GM12875 (cell line): ENCODE measurements around the gene PLXNA2.
A peak's percentile ranks its signal among the peaks of the same experiment; 100 is the strongest.

Source experiments
- H3K4me3 ChIP-seq: one replicate; pipeline ENCODE4 v1.5.1; 2011; ENCODE audit warnings: low read depth, low read length, control low read depth
- CTCF ChIP-seq: IDR thresholded peaks from 2 replicates; pipeline ENCODE4 v1.5.1; 2011; ENCODE audit warnings: low read depth, mild to moderate bottlenecking, control low read depth, inconsistent platforms, low read length, moderate library complexity, borderline replicate concordance; ENCODE audit not compliant: insufficient read depth

Gene PLXNA2

DNA sequence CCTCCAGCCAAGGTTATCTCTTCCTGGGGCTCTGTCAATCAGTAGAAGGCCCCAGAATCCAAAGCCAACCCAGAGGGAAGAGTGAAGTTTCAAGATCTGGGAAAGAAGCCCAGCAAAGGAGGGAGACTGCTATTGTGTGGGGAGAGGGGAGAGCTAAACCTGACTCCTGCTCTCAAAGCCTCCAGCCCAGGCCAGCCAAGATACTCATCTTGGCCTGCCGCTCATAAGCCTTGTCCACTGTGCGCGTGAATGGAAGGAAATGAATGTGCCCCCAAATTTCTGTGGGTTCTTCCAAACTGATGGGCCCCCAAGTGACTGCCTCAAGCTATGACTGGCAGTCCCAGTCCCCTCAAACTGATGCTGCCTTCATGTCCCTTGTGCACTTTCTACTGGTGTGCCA is 2.0 kb downstream of the PLXNA2 start:
- no peak for TF ChIP-seq CTCF
- no peak overlapping the region for H3K4me3 ChIP-seq

GRCh38 chr1:208241512-208241911 is 2.7 kb downstream of the PLXNA2 start:
- TF ChIP-seq CTCF = no peak
- no peak overlapping the region for H3K4me3 ChIP-seq

- no peak for TF ChIP-seq CTCF
- no peak overlapping the region for H3K4me3 ChIP-seq
Observed at GRCh38 chr1:208240662-208241355, 3.4 kb downstream of the PLXNA2 start.

DNA sequence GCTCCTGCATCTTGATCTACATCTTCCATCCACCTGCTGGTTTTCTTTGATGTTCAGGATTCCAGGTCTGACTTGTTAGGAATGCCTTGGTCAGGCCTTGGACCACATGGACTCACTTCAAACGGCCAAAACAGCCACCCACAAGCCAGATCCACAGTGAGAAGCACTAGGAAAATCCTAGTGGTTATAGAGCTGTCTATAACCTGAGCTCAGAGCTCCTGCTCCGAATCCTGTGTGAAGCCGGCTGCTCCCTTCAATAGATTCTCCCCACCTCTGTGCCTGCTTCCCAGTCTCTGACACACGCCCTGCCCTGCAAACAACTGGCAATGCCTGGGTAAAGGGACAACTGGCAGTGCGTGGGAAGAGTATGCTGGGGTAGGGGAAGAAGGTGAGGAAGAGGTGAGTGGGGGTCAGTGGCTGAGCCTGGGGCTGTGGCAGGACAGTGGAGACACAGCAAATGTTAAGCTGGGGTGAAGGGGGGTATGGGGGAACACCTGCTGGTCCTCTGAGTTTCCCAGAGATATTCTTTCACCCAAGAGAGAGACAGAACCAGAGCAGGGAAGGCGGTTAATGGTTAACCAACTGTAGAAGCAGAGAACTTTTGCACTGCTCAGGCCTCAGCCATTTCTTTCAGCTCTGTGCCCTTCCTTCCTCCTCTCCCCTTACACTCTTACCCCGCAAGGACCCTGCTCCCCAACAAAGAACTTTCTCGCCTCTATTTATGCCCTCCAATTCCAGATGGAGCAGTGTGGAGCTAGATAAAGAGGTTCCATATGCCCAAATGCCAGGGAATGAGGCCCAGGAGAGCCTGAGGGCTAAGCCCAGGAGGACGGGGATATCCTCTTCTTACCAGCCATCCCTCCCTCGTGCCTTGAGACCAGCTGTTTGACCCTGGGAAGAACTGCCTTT is 4.5 kb downstream of the PLXNA2 start:
- no peak overlapping the region for H3K4me3 ChIP-seq
- TF ChIP-seq CTCF = no peak

DNA sequence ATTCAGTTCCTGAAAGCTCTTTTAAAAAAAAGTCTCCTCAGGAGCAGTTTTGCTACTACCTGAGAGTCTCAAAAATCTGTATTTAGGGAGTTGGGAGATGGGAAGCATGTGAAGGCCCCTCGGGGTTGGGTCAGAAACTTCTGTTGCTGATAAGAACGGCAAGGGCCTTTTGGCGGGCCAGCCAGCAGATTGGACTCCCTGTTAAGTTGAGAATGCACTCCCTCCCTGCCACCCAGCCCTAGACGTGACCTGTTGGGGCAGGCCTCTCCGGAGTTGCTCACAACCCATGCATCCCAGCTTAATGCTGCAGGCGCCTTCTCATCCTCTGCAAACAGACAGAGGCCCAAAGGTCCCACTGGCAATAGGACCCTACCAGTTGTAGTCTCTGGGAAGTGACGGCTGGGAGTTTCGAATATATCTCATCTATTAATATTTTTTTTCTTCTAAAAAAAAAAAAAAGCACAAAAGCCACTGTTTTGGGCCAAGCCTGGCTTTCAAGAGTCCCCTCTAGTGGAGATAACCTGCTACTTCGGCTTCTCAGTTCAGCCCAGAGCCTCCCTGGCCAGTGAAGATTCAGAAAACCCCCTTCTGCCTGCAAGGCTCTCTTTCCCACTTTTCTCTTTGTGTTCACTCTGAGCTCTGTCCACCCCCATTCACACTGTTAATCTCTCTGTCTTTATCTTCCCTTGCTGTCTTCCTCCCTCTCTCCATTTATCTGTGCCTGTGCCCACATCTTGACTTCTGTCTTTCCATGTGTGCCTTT is 5.3 kb downstream of the PLXNA2 start:
- H3K4me3 ChIP-seq = no peak overlapping the region
- peak; percentile 76 for TF ChIP-seq CTCF

DNA sequence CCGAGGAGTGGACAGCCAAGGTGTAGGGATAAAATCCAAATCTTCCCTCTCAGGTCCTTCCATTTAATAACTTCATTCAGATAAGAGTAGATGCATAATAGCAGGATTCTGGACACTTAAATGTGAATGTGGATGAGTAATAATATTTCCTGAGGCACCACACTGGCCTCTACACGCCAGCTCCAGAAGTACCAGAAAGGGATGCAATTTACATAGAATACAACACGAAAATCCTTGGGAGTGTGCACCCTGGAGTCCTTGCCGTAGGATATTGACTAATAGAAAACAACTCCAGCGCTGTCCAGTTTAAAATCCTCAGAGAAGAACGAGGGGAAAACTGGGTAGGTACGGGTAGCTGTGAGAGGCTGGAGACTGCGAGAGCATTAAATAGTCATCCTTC is 6.9 kb downstream of the PLXNA2 start:
- no peak for TF ChIP-seq CTCF
- H3K4me3 ChIP-seq = no peak overlapping the region
